OCI-M1 (cell line): ENCODE results near the gene PBXIP1.

Experiments
- DNase-seq: peaks from one replicate; lab custom pipeline; 2025; lab: John Stamatoyannopoulos, UW

The PBXIP1 gene

GRCh38 chr1:154972517-154973343 is 16.8 kb upstream of the PBXIP1 start:
- DNase-seq: peak; percentile 74

GRCh38 chr1:154972213-154972516 is 16.3 kb upstream of the PBXIP1 start:
- no peak for DNase-seq

GRCh38 chr1:154971341-154971998 is 15.6 kb upstream of the PBXIP1 start:
- no peak for DNase-seq

GRCh38 chr1:154970631-154971340 is 14.9 kb upstream of the PBXIP1 start, which contains the start of gene SHC1:
Gene SHC1, minus strand, starts transcription at chr1:154970747. Its CDS starts 221 bp downstream, at chr1:154970526.
- DNase-seq: peak; percentile 96

- no peak for DNase-seq
These were observed 14.1 kb upstream of the PBXIP1 start for GRCh38 chr1:154969860-154970452.

GRCh38 chr1:154969246-154969645 is 13.3 kb upstream of the PBXIP1 start:
- DNase-seq: no peak

- DNase-seq: no peak
These were observed 12.8 kb upstream of the PBXIP1 start for GRCh38 chr1:154968731-154969130.

- no peak for DNase-seq
These were observed 11.5 kb upstream of the PBXIP1 start for GRCh38 chr1:154967331-154967950.

- no peak for DNase-seq
These were observed 10.2 kb upstream of the PBXIP1 start for GRCh38 chr1:154966111-154966510.

GRCh38 chr1:154964359-154964758 is 8.5 kb upstream of the PBXIP1 start:
- DNase-seq: no peak

GRCh38 chr1:154963643-154964042 is 7.7 kb upstream of the PBXIP1 start:
- no peak for DNase-seq

- no peak for DNase-seq
These were observed 7.0 kb upstream of the PBXIP1 start for GRCh38 chr1:154962795-154963330.

- peak; percentile 81 for DNase-seq
These were observed 6.4 kb upstream of the PBXIP1 start for GRCh38 chr1:154962156-154962749.

GRCh38 chr1:154961207-154962155 is 5.6 kb upstream of the PBXIP1 start, which contains the start of gene PYGO2:
Gene PYGO2, minus strand, starts transcription at chr1:154961782. Its CDS starts 206 bp downstream, at chr1:154961576.
- peak; percentile 92 for DNase-seq

- peak; percentile 61 for DNase-seq
These were observed 4.7 kb upstream of the PBXIP1 start for GRCh38 chr1:154960446-154961136.

GRCh38 chr1:154959426-154959780 is 3.5 kb upstream of the PBXIP1 start:
- no peak for DNase-seq

- no peak for DNase-seq
These were observed 3.0 kb upstream of the PBXIP1 start for GRCh38 chr1:154958681-154959425.

GRCh38 chr1:154958036-154958435 is 2.1 kb upstream of the PBXIP1 start:
- no peak for DNase-seq
